Esophagus squamous epithelium (tissue), 5 donors: ENCODE data around the gene DDR2. TPM values are rescaled to one million over a fixed set of nuclear protein-coding genes. Genes with fewer than 3 reads are reported as not detected.

Experiments used
- DNase-seq: peaks from one replicate; lab custom pipeline; 2025; lab: John Stamatoyannopoulos, UW
- H3K27ac ChIP-seq, 4 donors: fragments of 200-600 bp; sonication (generic); one replicate each; pipeline ENCODE4 v1.5.1; 2016 to 2019; ENCODE audit warnings: mild to moderate bottlenecking in 1 of 4
- H3K27me3 ChIP-seq, 4 donors: fragments of 200-600 bp; sonication (generic); 1 replicate in 3 of 4; 2 replicates in 1 of 4; pipeline versions ENCODE4 v1.5.1 to v1.6.0; 2017 to 2021; ENCODE audit warnings: antibody characterized with exemption in 1 of 4
- H3K36me3 ChIP-seq, 3 donors: fragments of 200-600 bp; sonication (generic); one replicate each; pipeline ENCODE4 v1.5.1; 2016 to 2019
- H3K4me1 ChIP-seq, 3 donors: fragments of 200-600 bp; sonication (generic); one replicate each; pipeline ENCODE4 v1.5.1; 2017 to 2019
- H3K4me3 ChIP-seq, 4 donors: fragments of 200-600 bp; sonication (generic); 1 replicate in 3 of 4; 2 replicates in 1 of 4; pipeline ENCODE4 v1.5.1; 2016 to 2019; ENCODE audit warnings: mild to moderate bottlenecking in 2 of 4, moderate library complexity in 1 of 4
- H3K9me3 ChIP-seq, 3 donors: fragments of 200-600 bp; sonication (generic); one replicate each; pipeline ENCODE4 v1.5.1; 2016 to 2019
- CTCF ChIP-seq, 6 experiments: fragments of 450-650 bp in 4 of 6; fragments of 200-600 bp in 2 of 6; sonication (generic) in 2 of 6; IDR thresholded peaks; one replicate each; pipeline ENCODE4 v1.5.1; 2016 to 2019; ENCODE audit warnings: antibody characterized with exemption in 6 of 6, mild to moderate bottlenecking in 4 of 6, moderate library complexity in 4 of 6
- POLR2A ChIP-seq, 4 donors: fragments of 450-650 bp; IDR thresholded peaks; one replicate each; pipeline ENCODE4 v1.6.1; 2017; ENCODE audit warnings: antibody characterized with exemption in 4 of 4, mild to moderate bottlenecking in 4 of 4, moderate library complexity in 3 of 4
- WGBS, 2 donors: methylation state at CpG; one replicate each; pipeline ENCODE4 v1.1.5; 2018; 5-methylcytosine and 5-hydroxymethylcytosine counted together
- intact Hi-C: fragments of 100-400 bp; cut with DNase I; formaldehyde crosslinking; loops from one replicate; pipeline ENCODE4 v1.15.0; 2022
- total RNA-seq, 4 donors: library from RNA; depleted of rRNA; stranded (reverse); fragments of >200 nt; gene quantifications; one replicate each; pipeline ENCODE4 v1.1.0, GENCODE V29; 2016
- donor health status: DM: yes; HTN: yes; CAD: no.

The DDR2 gene
- total RNA-seq, 4 donors from 2014 or later, result 1.5 to 88.1 (median 15.9) TPM

GRCh38 chr1:162635418-162635817 is 3.2 kb downstream of the DDR2 start:
- Histone ChIP-seq H3K4me1 (peaks cover 0 to 16% (median 3%) of the 10 kb centered on the region in 3 donors), H3K36me3 (no peaks in the 10 kb centered on the region), H3K27me3 (no peaks in the 10 kb centered on the region), H3K27ac (peak overlapping the region in 3 of 4 donors; percentile 30 to 86 (median 85)), H3K9me3 (no peaks in the 10 kb centered on the region), H3K4me3 (peak overlapping the region in 2 of 4 donors; percentile 43 to 64)
- intact Hi-C loops, result no loop called here
- 77 to 100% methylated on average over 2 to 4 of the region's 4 CpGs for WGBS, 2 donors
- TF ChIP-seq CTCF (IDR thresholded peaks at IDR 0.05) (no peak), POLR2A (IDR thresholded peaks at IDR 0.05) (no peak)
- no peak for DNase-seq

- H3K27me3 ChIP-seq, result no peaks in the 10 kb centered on the region
- intact Hi-C loops, result no loop called here
- TF ChIP-seq CTCF (IDR thresholded peaks at IDR 0.05), result no peak
- no peak for TF ChIP-seq POLR2A (IDR thresholded peaks at IDR 0.05)
- H3K27ac ChIP-seq, result no peak overlapping the region
- H3K4me3 ChIP-seq, result no peak overlapping the region
- no peaks in the 10 kb centered on the region for H3K36me3 ChIP-seq
- no peak for DNase-seq
- H3K4me1 ChIP-seq, result peaks cover 0 to 9% (median 0%) of the 10 kb centered on the region in 3 donors
- WGBS, 2 donors, result 90 to 91% methylated on average over 7 of the region's 7 CpGs
- no peaks in the 10 kb centered on the region for H3K9me3 ChIP-seq
Measured at GRCh38 chr1:162639718-162640117, 7.5 kb downstream of the DDR2 start.

GRCh38 chr1:162641114-162641513 is 8.8 kb downstream of the DDR2 start:
- no peak for DNase-seq
- WGBS, 2 donors, result 89 to 98% methylated on average over 2 of the region's 2 CpGs
- intact Hi-C loops, result no loop called here

GRCh38 chr1:162644986-162645314 is 12.7 kb downstream of the DDR2 start:
- Histone ChIP-seq H3K36me3 (no peaks in the 10 kb centered on the region), H3K9me3 (no peaks in the 10 kb centered on the region), H3K27ac (no peak overlapping the region), H3K4me3 (no peak overlapping the region), H3K4me1 (peaks cover 0 to 35% (median 3%) of the 10 kb centered on the region in 3 donors), H3K27me3 (no peaks in the 10 kb centered on the region)
- 63 to 94% methylated on average over 3 of the region's 3 CpGs for WGBS, 2 donors
- intact Hi-C loops, result no loop called here
- DNase-seq, result no peak
- TF ChIP-seq POLR2A (IDR thresholded peaks at IDR 0.05) (no peak), CTCF (IDR thresholded peaks at IDR 0.05) (no peak)

More at GRCh38 chr1:162641114-162641513, 8.8 kb downstream of the DDR2 start:
- peaks cover 0 to 13% (median 0%) of the 10 kb centered on the region in 3 donors for H3K4me1 ChIP-seq
- no peak overlapping the region for H3K4me3 ChIP-seq
- no peak overlapping the region for H3K27ac ChIP-seq
- no peaks in the 10 kb centered on the region for H3K27me3 ChIP-seq
- no peaks in the 10 kb centered on the region for H3K36me3 ChIP-seq
- TF ChIP-seq POLR2A (IDR thresholded peaks at IDR 0.05), result no peak
- no peak for TF ChIP-seq CTCF (IDR thresholded peaks at IDR 0.05)
- H3K9me3 ChIP-seq, result no peaks in the 10 kb centered on the region

- H3K4me1 ChIP-seq, result peaks cover 0 to 35% (median 3%) of the 10 kb centered on the region in 3 donors
- H3K36me3 ChIP-seq, result no peaks in the 10 kb centered on the region
- H3K27me3 ChIP-seq, result no peaks in the 10 kb centered on the region
- DNase-seq, result no peak
- no peak overlapping the region for H3K4me3 ChIP-seq
- no peak overlapping the region for H3K27ac ChIP-seq
- TF ChIP-seq POLR2A (IDR thresholded peaks at IDR 0.05), result no peak
- no peak for TF ChIP-seq CTCF (IDR thresholded peaks at IDR 0.05)
- no peaks in the 10 kb centered on the region for H3K9me3 ChIP-seq
- intact Hi-C loops, result no loop called here
- 69 to 81% methylated on average over 4 of the region's 4 CpGs for WGBS, 2 donors
Measured at GRCh38 chr1:162645666-162646065, 13.4 kb downstream of the DDR2 start.
